Activated CD8-positive, alpha-beta T cell treated with anti-CD3 and anti-CD28 coated beads for 36 hours (primary cell): ENCODE results near the gene OGN. TPM values are rescaled to one million over a fixed set of nuclear protein-coding genes. Genes with fewer than 3 reads are reported as not detected.

Experiments used
- ATAC-seq: fragments of 200-7000 bp; cut with Tn5 transposase; one replicate; pipeline ENCODE4 v1.10.0; 2021; ENCODE audit warnings: mild to moderate bottlenecking, moderate library complexity
- CTCF ChIA-PET: fragments of 350-600 bp; sonication (Branson Sonifier 250); formaldehyde crosslinking; loops from one replicate; lab custom pipeline; 2021; ENCODE audit warnings: antibody characterized with exemption; lab: Charles Lee
- POLR2A ChIA-PET: fragments of 350-600 bp; sonication (Branson Sonifier 250); formaldehyde crosslinking; loops from one replicate; lab custom pipeline; 2021; ENCODE audit warnings: antibody characterized with exemption; lab: Charles Lee
- DNase-seq: peaks from one replicate; pipeline ENCODE4 v3.0.0-alpha.2; 2020
- H3K27ac Mint-ChIP-seq: one replicate; pipeline ENCODE4 v1.8.0; 2021; ENCODE audit warnings: mild to moderate bottlenecking, mixed read lengths
- H3K27me3 Mint-ChIP-seq: one replicate; pipeline ENCODE4 v1.8.0; 2021; ENCODE audit warnings: mixed read lengths
- H3K36me3 Mint-ChIP-seq: one replicate; pipeline ENCODE4 v1.8.0; 2021; ENCODE audit warnings: low read depth, mixed read lengths
- H3K4me1 Mint-ChIP-seq: one replicate; pipeline ENCODE4 v1.8.0; 2021; ENCODE audit warnings: low read depth, mixed read lengths
- H3K4me3 Mint-ChIP-seq: one replicate; pipeline ENCODE4 v1.8.0; 2021; ENCODE audit warnings: mild to moderate bottlenecking, moderate library complexity, mixed read lengths
- H3K9me3 Mint-ChIP-seq: one replicate; pipeline ENCODE4 v1.8.0; 2021; ENCODE audit warnings: mixed read lengths
- intact Hi-C: fragments of 100-400 bp; cut with micrococcal nuclease; formaldehyde crosslinking; loops from one replicate; pipeline ENCODE4 v1.10.0; 2022
- total RNA-seq, 2 experiments: library from RNA; stranded (reverse); gene quantifications; one replicate each; pipeline ENCODE4 v1.2.3, GENCODE V29; 2021
- TF ChIP-seq, protein P1 (sequence below): fragments of 200-600 bp; IDR thresholded peaks from one replicate; pipeline ENCODE4 v1.8.0; 2022; ENCODE audit warnings: antibody characterized with exemption, mild to moderate bottlenecking

The OGN gene
- total RNA-seq, 2 experiments from 2014 or later, result not detected

DNA sequence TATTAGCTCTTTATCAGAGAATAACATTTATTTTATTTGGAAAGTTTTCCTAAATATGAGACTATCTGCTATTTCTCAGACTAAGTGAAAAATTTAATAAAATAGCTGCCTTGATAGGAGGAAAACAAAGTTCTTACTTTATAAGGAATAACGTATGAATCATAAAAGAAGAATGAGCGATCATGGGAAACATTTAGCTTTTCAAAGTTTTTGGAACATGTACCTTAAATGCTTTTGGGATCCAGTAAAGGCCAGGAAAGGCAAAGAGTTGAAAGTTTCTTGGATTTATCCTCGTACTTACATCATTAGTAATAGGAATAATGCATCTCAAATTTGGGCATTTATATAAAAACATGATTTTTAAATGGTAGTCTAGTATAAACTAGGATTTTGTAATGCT is 19.4 kb downstream of the OGN start:
- Mint-ChIP-seq H3K27me3 (no peaks in the 10 kb centered on the region), H3K4me1 (peaks cover 5% of the 10 kb centered on the region), H3K4me3 (no peak overlapping the region), H3K27ac (no peak overlapping the region), H3K36me3 (peaks cover 7% of the 10 kb centered on the region), H3K9me3 (no peaks in the 10 kb centered on the region)
- ChIA-PET POLR2A (no interaction called here), CTCF (no interaction called here)
- no peak for ATAC-seq
- TF ChIP-seq, protein P1, sequence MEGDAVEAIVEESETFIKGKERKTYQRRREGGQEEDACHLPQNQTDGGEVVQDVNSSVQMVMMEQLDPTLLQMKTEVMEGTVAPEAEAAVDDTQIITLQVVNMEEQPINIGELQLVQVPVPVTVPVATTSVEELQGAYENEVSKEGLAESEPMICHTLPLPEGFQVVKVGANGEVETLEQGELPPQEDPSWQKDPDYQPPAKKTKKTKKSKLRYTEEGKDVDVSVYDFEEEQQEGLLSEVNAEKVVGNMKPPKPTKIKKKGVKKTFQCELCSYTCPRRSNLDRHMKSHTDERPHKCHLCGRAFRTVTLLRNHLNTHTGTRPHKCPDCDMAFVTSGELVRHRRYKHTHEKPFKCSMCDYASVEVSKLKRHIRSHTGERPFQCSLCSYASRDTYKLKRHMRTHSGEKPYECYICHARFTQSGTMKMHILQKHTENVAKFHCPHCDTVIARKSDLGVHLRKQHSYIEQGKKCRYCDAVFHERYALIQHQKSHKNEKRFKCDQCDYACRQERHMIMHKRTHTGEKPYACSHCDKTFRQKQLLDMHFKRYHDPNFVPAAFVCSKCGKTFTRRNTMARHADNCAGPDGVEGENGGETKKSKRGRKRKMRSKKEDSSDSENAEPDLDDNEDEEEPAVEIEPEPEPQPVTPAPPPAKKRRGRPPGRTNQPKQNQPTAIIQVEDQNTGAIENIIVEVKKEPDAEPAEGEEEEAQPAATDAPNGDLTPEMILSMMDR, result no peak
- no peak for DNase-seq
- intact Hi-C loops, result no loop called here

GRCh38 chr9:92384375-92384774 is 20.0 kb downstream of the OGN start:
- H3K27me3 Mint-ChIP-seq, result no peaks in the 10 kb centered on the region
- H3K4me1 Mint-ChIP-seq, result peaks cover 9% of the 10 kb centered on the region
- intact Hi-C loops, result no loop called here
- no peak overlapping the region for H3K4me3 Mint-ChIP-seq
- TF ChIP-seq, protein P1, result no peak
- ChIA-PET POLR2A (no interaction called here), CTCF (no interaction called here)
- peaks cover 9% of the 10 kb centered on the region for H3K36me3 Mint-ChIP-seq
- H3K9me3 Mint-ChIP-seq, result no peaks in the 10 kb centered on the region
- DNase-seq (no peak), ATAC-seq (no peak)
- no peak overlapping the region for H3K27ac Mint-ChIP-seq

DNA sequence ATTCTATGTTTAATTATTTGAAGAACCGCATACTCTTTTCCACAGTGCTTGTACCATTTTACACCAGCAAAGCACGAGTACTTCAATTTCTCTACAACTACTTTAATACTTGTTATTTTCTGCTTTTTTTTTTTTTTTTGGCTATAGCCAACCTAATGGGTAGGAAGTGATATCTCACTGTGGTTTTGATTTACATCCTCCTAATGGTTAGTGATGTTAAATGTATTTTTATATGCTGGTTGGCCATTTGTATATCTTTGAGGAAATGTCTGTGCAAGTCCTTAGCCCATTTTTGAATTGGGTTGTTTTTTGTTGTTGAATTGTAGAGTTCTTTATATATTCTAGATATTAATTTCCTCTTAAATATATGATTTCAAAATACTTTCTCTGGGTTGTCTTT is 22.6 kb downstream of the OGN start:
- intact Hi-C loops, result no loop called here
- H3K4me3 Mint-ChIP-seq, result no peak overlapping the region
- no peaks in the 10 kb centered on the region for H3K9me3 Mint-ChIP-seq
- H3K27ac Mint-ChIP-seq, result no peak overlapping the region
- TF ChIP-seq, protein P1, result no peak
- ChIA-PET POLR2A (no interaction called here), CTCF (no interaction called here)
- H3K4me1 Mint-ChIP-seq, result peaks cover 16% of the 10 kb centered on the region
- DNase-seq (no peak), ATAC-seq (no peak)
- no peaks in the 10 kb centered on the region for H3K27me3 Mint-ChIP-seq
- peaks cover 9% of the 10 kb centered on the region for H3K36me3 Mint-ChIP-seq

DNA sequence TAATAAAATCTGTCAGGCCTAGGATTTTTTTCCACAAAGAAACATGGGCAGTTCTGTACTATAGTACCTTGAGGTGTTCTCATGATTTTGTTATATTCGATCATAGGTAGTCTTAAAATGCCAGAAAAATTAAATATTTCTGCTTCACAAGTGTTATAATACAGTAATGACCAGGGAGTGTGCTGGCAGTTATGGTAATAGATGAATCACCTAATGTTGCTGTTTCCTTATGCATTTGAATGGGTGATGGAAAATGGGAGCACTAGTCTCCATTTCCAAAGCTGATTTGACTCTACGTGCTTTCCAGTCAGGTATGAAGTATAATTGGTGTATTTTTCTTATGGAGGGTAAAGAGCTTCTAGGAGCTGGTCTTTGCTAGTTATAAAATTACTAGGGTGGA is 23.8 kb downstream of the OGN start:
- Mint-ChIP-seq H3K4me3 (no peak overlapping the region), H3K36me3 (peaks cover 17% of the 10 kb centered on the region), H3K27ac (no peak overlapping the region), H3K4me1 (peaks cover 13% of the 10 kb centered on the region), H3K9me3 (peaks cover 7% of the 10 kb centered on the region), H3K27me3 (no peaks in the 10 kb centered on the region)
- DNase-seq (no peak), ATAC-seq (no peak)
- TF ChIP-seq, protein P1, result no peak
- POLR2A ChIA-PET, result interaction anchor here (0.6 kb wide), 1 partner anchor 436 kb away, joined by 3 read pairs; no protein-coding TSS in a partner anchor
- CTCF ChIA-PET, result no interaction called here
- intact Hi-C loops, result no loop called here

- Mint-ChIP-seq H3K9me3 (peaks cover 9% of the 10 kb centered on the region), H3K4me3 (no peak overlapping the region), H3K27ac (no peak overlapping the region), H3K36me3 (peaks cover 27% of the 10 kb centered on the region), H3K27me3 (no peaks in the 10 kb centered on the region), H3K4me1 (peaks cover 11% of the 10 kb centered on the region)
- CTCF ChIA-PET, result no interaction called here
- DNase-seq, result no peak
- TF ChIP-seq, protein P1, result no peak
- intact Hi-C loops, result no loop called here
- ATAC-seq, result no peak
- POLR2A ChIA-PET, result no interaction called here
These were observed 25.4 kb downstream of the OGN start for GRCh38 chr9:92378865-92379560.
